Measurements from ENCODE around the gene CASKIN2.
"Not testable (repeated sequence)": the region's sequence is repeated elsewhere in the genome, so short reads cannot be mapped to it uniquely, and the experiment has no call there.

CASKIN2 gene

DNA sequence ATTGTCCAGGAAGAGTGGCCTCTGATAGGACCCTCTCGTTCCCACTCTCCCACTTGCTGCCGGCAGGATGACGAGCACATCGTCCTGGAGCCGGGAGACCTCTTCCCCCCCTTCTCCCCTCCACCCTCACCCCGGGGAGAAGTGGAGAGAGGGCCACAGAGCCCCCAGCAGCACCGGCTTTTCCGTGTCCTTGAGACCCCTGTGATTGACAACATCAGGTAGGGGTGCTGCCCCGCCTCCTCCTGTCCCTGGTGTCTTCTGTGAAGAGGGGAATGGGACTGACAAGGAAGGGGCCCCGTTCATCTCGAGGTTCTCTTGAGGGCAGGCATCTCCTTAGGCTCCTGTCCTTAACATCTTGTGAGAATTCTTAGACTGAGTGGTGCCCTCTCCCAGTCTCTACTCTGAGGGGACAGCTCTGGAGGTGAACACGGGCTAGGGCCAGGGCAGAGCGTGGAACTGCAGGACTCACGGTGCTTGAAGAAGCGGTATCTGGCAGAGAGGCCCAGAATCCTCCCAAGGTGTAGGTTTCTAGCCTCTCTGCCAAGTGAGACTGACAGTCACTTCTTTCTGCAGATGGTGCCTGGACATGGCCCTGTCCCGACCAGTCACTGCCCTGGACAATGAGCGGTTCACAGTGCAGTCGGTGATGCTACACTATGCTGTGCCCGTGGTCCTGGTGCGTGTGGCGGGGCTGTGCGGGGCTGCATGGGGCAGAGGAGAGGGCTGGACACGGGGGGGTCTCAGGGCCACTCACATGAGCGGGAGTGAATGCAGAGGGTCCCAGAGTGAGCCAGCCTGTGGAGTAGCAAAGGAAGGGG is 26.4 kb downstream of the CASKIN2 start:
- DNase-seq (ENCODE audit: low read depth in 2 of 2): no peak

- peak; percentile 11 to 14 for DNase-seq (ENCODE audit: low read depth in 2 of 2)
These were observed 27.8 kb downstream of the CASKIN2 start for GRCh38 chr17:75487351-75488070.

GRCh38 chr17:75486951-75487350 is 28.4 kb downstream of the CASKIN2 start:
- no peak for DNase-seq (ENCODE audit: low read depth in 2 of 2)

GRCh38 chr17:75486151-75486550 is 29.2 kb downstream of the CASKIN2 start:
- no peak for DNase-seq (ENCODE audit: low read depth in 2 of 2)

DNA sequence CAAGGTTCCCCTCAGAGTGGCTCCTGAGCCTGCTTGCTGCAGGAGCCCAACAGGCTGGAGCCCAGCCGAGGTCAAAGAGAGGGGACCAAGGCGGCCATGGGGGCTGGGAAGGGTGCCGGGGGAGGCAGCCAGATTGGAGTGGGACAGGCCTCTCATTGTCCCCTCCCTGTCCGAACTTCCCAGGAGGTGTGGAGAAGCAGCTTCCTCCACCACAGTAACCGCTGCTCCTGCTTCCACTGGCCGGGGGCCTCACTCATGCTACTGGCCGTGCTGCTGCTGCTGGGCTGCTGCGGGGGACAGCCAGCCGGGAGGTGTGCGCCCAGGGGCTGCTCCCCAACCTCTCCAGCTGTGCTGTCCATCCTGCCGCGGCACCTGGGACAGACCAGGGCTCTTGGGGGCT is 29.6 kb downstream of the CASKIN2 start:
- DNase-seq (ENCODE audit: low read depth in 2 of 2): no peak

GRCh38 chr17:75482098-75482942 is 33.0 kb downstream of the CASKIN2 start:
- no peak for DNase-seq (ENCODE audit: low read depth in 2 of 2)

- no peak for DNase-seq (ENCODE audit: low read depth in 2 of 2)
These were observed 33.9 kb downstream of the CASKIN2 start for GRCh38 chr17:75481194-75482068.

DNA sequence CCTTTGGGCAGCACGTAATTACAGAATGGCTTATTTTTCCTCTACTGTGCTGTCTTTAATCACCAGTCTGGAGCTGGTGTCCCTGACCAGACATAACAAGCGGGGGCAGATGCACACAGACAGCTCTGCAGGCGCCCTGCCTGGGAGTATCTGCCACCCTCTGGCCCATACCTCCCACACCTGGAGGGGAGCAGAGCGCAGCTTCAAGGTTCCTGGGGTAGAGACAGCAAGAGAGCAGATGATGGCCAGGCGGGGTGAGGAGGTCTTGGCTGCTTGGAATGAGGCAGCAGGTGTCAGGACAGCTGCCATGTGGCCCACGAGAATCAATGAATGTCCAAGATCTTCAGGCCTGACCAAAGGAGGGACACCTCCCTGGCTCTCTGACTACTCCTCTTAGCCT is 35.1 kb downstream of the CASKIN2 start:
- DNase-seq (ENCODE audit: low read depth in 2 of 2): no peak

DNA sequence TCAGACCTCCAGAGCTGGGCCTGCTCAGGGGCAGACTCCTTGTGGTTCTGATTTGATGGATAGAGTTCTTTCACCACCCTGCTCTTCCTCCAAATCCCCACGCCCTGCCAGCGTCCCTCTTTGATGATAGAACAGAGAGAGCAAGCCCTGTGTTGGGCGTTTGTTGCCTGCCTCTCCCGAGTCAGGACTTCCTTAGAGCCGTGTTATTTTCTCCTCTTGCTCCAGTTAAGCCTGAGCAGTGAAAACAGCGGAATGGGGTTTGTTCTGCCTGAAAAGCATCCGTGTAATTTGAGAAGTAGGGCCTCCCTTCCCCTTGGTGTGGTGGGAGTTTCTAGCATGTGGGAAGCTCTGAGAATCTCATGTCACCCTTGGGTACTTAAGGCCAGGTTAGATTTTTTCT is 36.8 kb downstream of the CASKIN2 start:
- no peak for DNase-seq (ENCODE audit: low read depth in 2 of 2)

DNA sequence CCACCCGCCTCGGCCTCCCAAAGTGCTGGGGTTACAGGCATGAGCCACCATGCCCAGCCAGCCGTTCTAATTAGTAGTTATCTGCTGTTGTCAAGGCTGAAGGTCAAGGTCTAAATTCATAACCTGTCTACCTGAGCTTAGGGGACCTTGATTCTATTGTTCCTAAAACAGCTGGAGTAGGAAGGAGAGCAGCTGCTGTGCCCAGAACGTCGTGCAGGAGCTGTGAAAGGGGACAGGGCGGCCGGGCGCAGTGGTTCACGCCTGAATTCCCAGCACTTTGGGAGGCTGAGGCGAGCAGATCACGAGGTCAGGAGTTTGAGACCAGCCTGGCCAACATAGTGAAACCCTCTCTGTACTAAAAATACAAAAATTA is 37.9 kb downstream of the CASKIN2 start:
- DNase-seq (ENCODE audit: low read depth in 2 of 2): not testable (repeated sequence)

DNA sequence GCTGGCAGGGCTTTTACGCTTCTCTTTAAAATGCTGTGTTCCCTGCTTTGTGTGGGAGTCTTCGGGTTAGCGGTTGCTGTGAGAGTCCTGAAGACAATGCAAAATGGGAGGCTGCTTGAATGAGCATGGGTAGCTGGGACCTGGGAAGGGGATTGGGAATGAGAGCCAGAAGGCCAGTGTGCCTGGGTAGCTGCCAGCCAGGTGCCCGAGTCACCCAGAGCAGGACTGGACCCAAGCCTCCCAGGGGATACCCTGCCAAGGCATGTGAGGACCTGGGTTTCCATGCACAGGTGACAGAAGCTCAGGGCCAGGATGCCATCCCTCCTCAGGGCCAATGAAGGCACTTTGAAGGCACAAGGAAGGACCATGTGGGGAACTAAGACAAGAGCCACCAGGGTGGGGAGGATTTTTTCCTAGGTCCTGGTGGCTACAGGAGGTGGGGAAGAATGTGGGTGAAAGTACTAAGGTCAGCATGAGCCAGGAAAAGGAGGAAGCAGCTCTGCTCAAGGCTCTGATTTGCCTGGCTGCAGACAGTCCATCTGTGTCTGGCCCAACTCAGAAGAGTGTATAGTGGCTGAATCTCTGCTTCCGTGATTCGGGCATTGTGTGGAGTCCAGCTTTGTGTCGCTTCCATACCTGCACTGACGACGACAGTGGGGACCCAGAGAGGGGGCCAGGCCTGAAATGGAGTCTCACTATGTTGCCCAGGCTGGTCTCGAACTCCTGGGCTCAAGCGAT is 38.4 kb downstream of the CASKIN2 start:
- DNase-seq (ENCODE audit: low read depth in 2 of 2): no peak

GRCh38 chr17:75476271-75476671 is 39.1 kb downstream of the CASKIN2 start:
- no peak for DNase-seq (ENCODE audit: low read depth in 2 of 2)

- DNase-seq (ENCODE audit: low read depth in 2 of 2): no peak
These were observed 39.5 kb downstream of the CASKIN2 start for GRCh38 chr17:75475851-75476250.

DNA sequence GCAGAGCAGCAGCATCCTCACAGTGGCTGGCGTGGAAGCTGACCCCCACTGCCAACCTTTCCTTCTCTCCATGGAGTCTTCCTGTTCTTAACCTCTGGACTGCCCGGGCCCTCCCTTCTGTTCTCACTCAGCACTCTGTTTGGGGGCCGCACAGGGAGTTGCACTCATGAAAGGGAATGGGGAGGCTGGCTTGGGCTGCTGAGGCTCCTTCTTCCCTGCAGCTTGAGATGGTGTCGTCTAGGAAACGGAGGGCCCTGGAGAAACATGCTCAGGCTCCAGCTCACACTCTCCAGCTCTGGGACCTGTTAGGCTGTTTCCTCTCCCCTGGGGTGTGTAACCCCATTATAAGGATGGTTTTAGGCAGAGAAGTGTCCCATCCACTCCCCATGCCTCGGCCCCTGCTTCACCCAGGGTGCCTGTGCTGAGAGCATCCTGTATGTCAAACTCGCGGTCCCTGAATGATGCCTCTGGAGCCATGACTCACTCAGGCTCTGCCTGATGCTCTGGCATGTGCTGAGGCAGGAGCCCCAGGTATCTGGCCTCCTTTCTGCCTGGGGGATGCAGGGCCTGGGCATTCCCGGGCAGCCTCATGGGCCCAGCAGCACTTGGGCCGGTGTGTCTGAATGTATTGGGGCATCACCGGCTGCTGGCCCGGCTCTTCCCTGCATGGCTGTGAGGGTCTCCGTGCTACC is 40.0 kb downstream of the CASKIN2 start:
- no peak for DNase-seq (ENCODE audit: low read depth in 2 of 2)

DNA sequence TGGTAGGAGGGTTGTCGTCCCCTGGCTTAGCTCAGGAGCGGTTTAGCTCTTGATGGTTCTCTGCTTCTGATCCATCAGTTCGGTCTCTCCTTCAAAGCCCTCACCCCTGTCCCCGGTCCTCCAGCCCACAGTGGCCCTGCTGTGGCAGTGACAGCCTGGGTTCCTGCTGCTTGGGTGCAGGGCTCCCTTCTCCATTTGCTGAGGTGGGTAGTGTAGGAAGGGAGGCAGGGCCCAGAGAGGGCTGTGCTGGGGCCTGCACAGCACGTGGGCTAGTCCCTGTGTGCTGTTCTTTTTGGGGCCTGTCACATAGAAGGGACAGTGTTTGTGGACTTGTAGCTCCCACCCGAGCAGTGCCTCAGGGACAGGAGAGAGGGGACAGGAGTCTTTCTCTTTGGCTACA is 40.6 kb downstream of the CASKIN2 start:
- no peak for DNase-seq (ENCODE audit: low read depth in 2 of 2)

- no peak for DNase-seq (ENCODE audit: low read depth in 2 of 2)
These were observed 42.1 kb downstream of the CASKIN2 start for GRCh38 chr17:75473246-75473645.

GRCh38 chr17:75472119-75472518 is 43.2 kb downstream of the CASKIN2 start:
- DNase-seq (ENCODE audit: low read depth in 2 of 2): no peak

DNA sequence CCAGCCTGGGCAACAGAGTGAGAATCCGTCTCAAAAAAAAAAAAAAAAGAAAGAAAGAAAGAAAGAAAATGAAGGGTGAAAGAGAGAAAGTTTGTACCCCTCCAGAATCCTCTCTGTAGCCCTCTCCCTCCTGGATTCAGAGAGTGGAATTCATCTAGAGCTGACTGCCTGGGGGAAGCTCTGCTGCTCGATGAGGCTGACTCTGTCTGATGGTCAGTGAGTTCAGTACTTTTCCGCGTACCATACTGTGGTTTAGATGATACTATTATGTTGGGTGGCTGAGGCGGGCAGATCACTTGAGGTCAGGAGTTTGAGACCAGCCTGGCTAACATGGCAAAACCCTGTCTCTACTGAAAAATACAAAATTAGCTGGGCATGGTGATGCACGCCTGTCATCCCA is 44.1 kb downstream of the CASKIN2 start:
- no peak for DNase-seq (ENCODE audit: low read depth in 2 of 2)

GRCh38 chr17:75468779-75469373 is 46.5 kb downstream of the CASKIN2 start:
- no peak for DNase-seq (ENCODE audit: low read depth in 2 of 2)

GRCh38 chr17:75468291-75468754 is 47.0 kb downstream of the CASKIN2 start:
- no peak for DNase-seq (ENCODE audit: low read depth in 2 of 2)
